ENCODE results near the gene FKBP2.

The FKBP2 gene

DNA sequence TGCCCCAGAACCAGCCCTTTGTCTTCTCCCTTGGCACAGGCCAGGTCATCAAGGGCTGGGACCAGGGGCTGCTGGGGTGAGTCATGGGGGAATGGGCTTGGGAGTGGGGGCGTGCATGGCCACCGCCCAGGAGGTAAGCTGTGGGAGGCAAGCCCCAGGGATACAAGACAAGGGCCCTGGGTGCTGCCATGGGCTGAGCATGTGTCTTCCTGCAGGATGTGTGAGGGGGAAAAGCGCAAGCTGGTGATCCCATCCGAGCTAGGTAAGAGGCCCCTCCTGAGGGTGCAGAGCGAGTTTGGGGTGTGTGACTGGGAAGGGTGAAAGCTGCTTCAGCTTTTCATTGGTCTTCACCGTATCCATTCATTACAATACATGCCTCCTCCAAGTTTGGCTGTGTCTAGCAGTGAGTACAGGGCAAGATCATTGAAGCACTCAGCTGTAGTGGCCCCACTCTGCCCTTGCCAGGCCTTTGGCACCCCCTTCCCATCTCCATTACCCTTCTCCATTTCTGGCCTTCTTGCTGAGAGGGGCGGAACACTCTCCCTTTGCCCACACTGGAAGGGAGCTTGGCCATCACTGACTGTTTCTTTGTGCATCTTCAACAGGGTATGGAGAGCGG lies 2.5 kb downstream of the FKBP2 start:
- TF ChIP-seq ZFX (IDR thresholded peaks at IDR 0.05): no peak
- TF ChIP-seq, protein P1, sequence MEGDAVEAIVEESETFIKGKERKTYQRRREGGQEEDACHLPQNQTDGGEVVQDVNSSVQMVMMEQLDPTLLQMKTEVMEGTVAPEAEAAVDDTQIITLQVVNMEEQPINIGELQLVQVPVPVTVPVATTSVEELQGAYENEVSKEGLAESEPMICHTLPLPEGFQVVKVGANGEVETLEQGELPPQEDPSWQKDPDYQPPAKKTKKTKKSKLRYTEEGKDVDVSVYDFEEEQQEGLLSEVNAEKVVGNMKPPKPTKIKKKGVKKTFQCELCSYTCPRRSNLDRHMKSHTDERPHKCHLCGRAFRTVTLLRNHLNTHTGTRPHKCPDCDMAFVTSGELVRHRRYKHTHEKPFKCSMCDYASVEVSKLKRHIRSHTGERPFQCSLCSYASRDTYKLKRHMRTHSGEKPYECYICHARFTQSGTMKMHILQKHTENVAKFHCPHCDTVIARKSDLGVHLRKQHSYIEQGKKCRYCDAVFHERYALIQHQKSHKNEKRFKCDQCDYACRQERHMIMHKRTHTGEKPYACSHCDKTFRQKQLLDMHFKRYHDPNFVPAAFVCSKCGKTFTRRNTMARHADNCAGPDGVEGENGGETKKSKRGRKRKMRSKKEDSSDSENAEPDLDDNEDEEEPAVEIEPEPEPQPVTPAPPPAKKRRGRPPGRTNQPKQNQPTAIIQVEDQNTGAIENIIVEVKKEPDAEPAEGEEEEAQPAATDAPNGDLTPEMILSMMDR (conservative IDR thresholded peaks at IDR 0.05): no peak
- H3K27ac ChIP-seq: peak overlapping the region; percentile 86

DNA sequence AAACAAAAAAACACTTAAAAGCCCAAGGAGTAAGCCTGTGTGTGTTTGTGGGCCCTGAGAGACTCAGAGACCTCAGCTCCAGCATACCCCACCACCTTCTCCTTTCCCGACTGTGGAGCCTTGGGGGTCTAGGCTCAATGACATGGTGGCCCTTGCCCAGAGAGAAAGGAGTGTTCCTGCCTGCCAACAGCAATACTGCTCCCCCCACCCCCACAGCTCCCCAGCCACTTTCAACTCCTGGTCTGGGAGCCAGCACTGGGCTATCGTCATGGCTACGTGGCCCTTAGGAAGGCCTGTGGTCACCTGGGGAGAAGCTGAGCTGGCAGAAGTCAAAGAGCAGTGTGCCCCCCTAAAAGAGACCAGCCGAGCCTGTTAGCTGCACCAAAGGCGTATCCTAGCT lies 3.2 kb downstream of the FKBP2 start:
- TF ChIP-seq, protein P1 (conservative IDR thresholded peaks at IDR 0.05): no peak
- TF ChIP-seq ZFX (IDR thresholded peaks at IDR 0.05): no peak
- H3K27ac ChIP-seq: no peak overlapping the region; the same call in 1 of the 2 replicates

DNA sequence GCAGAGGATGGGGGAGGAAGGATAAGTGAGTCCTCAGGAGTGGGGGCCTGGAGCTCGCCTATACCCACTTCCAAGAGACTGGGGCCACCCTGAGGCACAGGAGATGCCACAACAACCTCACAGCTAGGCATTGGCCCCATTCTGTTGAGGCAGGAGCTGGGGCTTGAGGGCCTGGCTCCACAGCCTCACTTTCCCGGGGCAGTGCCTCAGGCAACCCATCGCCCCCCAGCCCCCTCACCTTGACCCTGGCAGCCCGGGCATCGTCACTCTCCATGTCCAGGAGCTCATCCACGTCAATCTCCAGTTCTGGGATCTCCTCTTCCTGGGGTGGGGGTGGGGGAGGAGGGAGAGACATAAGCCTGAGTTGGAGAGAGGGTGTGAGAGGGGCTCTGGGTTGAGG lies 4.1 kb downstream of the FKBP2 start:
- TF ChIP-seq, protein P1 (conservative IDR thresholded peaks at IDR 0.05): no peak
- no peak for TF ChIP-seq ZFX (IDR thresholded peaks at IDR 0.05)
- peak overlapping the region; percentile 97 for H3K27ac ChIP-seq

DNA sequence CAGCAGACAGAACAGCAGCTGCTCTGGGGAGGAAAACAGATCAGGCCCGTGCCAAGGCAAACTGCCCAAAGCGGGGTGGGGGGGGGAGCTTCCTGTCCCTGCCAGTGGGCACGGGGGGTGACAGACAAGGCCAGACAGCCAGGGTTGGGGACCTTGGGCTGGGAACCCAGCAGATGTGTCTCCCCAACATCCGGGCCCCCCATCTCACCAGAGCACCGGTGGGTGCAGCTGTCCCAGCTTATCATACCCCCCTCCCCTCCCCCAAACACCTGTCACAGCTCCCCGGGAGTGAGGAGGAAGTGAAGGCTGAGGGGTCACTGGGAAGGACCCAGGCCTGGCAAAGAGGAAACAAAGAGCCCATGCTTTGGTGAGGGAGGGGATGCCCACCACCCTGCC lies 4.5 kb downstream of the FKBP2 start:
- TF ChIP-seq, protein P1 (conservative IDR thresholded peaks at IDR 0.05): no peak
- TF ChIP-seq ZFX (IDR thresholded peaks at IDR 0.05): no peak
- H3K27ac ChIP-seq: peak overlapping the region; percentile 97

DNA sequence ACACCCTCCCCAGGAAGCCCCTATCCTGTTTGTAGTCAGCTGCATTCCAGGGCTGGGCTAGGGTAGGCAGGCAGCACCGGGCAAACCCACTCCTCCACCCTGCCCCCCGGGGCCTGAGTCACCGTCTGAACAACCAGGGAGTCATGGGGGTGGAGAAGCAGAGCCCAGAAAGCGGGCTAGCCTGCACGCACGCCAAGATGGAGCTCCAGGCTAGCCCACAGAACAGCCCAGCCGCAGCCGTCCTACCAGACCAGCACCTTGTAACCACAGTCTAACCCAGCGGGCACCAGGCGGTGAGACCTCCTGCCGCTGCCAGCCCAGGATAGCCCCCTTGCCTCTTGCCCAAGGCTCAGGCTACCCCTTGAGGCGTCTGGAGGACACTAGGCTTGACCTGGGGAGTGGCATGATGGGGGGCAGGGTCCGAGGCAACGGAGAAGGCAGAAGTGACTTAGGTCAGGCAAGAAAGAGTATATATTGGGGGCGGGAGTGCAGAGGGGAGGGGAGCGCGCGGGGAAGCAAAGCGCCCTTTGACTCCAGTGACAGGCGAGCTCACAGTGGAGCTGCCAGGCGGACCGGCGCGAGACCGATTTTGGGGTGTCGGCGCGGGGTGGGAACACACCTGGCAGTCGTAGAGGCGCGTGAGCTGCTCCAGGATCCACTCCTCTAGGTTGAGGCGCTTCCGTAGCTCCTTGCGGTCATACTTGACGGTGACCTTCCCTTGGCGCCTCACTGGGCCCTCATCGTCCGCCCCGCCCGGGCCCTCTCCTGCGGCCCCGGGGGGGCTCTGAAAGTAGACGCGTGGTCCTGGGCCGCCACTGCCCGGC lies 5.1 kb downstream of the FKBP2 start:
- peak overlapping the region; percentile 97 for H3K27ac ChIP-seq
- peak; percentile 33; the same call in 1 of the 2 replicates for TF ChIP-seq ZFX (IDR thresholded peaks at IDR 0.05)
- TF ChIP-seq, protein P1 (conservative IDR thresholded peaks at IDR 0.05): no peak

DNA sequence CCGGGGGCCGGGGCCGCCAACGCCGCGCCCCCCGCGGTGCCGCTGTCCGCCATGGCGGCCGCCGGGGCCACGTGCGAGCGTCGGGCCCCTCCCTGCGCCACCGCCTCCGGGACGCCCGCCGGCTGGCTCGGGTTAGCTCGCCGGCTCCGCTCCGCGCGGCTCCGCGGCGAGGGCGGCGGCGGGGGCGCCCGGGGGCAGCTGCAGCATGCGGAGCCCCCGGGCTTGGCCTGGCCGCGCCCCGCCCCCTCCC lies 5.7 kb downstream of the FKBP2 start:
- peak overlapping the region; percentile 97 for H3K27ac ChIP-seq

DNA sequence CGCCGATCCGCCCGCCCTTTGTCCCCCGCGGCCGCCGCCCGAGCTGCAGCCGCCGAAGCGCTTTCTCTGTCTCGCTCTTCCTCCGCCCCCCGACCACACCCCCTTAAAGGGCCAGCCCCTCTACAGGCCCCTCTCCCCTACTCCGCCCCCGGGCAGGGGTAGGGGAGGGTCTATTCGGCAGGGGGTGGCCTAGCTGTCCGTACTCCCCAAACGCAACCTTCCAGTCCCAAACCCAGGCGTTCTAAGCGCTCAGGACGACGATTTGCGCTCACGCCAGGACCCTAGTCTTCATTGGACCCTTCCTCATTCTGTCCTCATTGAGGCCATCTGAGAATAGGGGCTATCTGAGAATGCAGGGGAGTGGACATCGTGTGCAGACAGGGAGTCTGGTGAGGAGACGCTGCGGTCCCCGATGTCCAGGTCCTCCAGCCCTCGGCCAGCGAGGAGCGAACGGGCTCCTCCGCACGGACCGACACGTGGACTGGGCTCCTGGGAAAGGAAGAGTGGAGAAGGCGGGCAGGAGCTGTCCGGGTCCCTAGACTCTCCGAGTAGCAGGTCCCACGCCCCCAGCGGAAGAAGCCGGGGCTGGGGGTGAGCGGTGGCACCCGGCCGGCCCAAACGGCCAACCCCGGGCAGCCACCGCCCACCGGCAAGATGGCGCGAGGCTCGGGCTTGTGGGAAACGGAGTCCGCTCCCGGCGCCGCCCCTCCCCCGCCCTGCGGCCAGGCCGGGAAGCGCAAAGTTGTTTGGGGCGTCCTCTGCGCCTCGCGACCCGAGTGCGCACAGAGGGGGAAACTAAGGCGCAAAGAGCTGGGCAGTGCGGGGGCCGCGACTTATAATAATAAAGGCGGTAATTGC lies 6.2 kb downstream of the FKBP2 start, which contains the start of gene PPP1R14B:
TSS of gene PPP1R14B (minus strand) at position 73 of the 858 bp plus-strand sequence. CDS start 270 bp downstream, outside the sequence.
- H3K27ac ChIP-seq: peak within 1 kb of the TSS; percentile 97
- TF ChIP-seq, protein P1 (conservative IDR thresholded peaks at IDR 0.05): no peak; the same call in 1 of the 2 replicates
- TF ChIP-seq ZFX (IDR thresholded peaks at IDR 0.05): no peak
